ENCODE data around the gene ROBO4.

DNA sequence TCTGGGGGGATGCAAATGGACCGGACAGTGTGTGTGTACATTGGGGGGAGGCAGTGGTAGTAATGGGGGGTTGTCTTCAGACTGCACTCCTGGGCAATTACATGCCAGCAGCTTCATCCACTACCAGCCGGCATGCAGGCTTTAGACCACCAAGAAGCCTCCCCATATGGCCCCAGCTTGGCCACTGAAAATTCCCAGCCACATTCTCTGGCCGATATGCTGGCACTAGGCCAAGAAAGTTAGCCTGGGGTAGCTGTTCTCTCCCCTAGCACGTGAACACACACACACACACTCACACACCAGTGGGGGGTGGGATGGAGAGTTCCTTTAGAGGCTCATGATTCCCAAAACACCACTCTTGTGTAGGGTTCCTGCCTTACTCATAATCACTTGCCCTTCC, 36.0 kb downstream of the ROBO4 start:
- TF ChIP-seq NFIC (IDR thresholded peaks at IDR 0.05) (no peak), RAD21 (IDR thresholded peaks at IDR 0.05; ENCODE audit: low read depth) (no peak), TCF12 (IDR thresholded peaks at IDR 0.05; ENCODE audit: low read depth) (no peak), EP300 (IDR thresholded peaks at IDR 0.05; ENCODE audit: borderline replicate concordance) (no peak), CREB1 (IDR thresholded peaks at IDR 0.05; ENCODE audit: low read depth) (no peak), YY1 (IDR thresholded peaks at IDR 0.05; ENCODE audit: low read depth) (no peak), CEBPB (IDR thresholded peaks at IDR 0.05) (no peak), TAF1 (IDR thresholded peaks at IDR 0.05; ENCODE audit: low read depth) (no peak), FOXM1 (IDR thresholded peaks at IDR 0.05; ENCODE audit: borderline replicate concordance, low read depth) (no peak), USF1 (IDR thresholded peaks at IDR 0.05) (no peak)
- TF ChIP-seq, protein P1, sequence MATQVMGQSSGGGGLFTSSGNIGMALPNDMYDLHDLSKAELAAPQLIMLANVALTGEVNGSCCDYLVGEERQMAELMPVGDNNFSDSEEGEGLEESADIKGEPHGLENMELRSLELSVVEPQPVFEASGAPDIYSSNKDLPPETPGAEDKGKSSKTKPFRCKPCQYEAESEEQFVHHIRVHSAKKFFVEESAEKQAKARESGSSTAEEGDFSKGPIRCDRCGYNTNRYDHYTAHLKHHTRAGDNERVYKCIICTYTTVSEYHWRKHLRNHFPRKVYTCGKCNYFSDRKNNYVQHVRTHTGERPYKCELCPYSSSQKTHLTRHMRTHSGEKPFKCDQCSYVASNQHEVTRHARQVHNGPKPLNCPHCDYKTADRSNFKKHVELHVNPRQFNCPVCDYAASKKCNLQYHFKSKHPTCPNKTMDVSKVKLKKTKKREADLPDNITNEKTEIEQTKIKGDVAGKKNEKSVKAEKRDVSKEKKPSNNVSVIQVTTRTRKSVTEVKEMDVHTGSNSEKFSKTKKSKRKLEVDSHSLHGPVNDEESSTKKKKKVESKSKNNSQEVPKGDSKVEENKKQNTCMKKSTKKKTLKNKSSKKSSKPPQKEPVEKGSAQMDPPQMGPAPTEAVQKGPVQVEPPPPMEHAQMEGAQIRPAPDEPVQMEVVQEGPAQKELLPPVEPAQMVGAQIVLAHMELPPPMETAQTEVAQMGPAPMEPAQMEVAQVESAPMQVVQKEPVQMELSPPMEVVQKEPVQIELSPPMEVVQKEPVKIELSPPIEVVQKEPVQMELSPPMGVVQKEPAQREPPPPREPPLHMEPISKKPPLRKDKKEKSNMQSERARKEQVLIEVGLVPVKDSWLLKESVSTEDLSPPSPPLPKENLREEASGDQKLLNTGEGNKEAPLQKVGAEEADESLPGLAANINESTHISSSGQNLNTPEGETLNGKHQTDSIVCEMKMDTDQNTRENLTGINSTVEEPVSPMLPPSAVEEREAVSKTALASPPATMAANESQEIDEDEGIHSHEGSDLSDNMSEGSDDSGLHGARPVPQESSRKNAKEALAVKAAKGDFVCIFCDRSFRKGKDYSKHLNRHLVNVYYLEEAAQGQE (IDR thresholded peaks at IDR 0.05; ENCODE audit: low read depth) = no peak
- TF ChIP-seq, protein P2, sequence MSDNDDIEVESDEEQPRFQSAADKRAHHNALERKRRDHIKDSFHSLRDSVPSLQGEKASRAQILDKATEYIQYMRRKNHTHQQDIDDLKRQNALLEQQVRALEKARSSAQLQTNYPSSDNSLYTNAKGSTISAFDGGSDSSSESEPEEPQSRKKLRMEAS (IDR thresholded peaks at IDR 0.05) = no peak

All from Ishikawa (cell line).